Stomach (tissue), 9 donors: ENCODE measurements around the gene ANAPC10. TPM values are rescaled to one million over a fixed set of nuclear protein-coding genes. Genes with fewer than 3 reads are reported as not detected.

Experiments used
- DNase-seq, 2 donors: peaks; one replicate each; pipeline versions ENCODE4 v3.0.0 to v3.0.0-alpha.2; 2013 to 2019
- H3K27ac ChIP-seq, 5 donors: fragments of 200-600 bp in 4 of 5; sonication (generic) in 4 of 5; one replicate each; pipeline ENCODE4 v1.5.1; 2013 to 2019; ENCODE audit warnings: mild to moderate bottlenecking in 1 of 5, moderate library complexity in 1 of 5
- H3K27me3 ChIP-seq, 3 donors: fragments of 200-600 bp; sonication (generic); one replicate each; pipeline ENCODE4 v1.5.1; 2017 to 2019; ENCODE audit warnings: mixed run types in 1 of 3
- H3K36me3 ChIP-seq, 4 donors: fragments of 200-600 bp; sonication (generic); 1 replicate in 3 of 4; 2 replicates in 1 of 4; pipeline ENCODE4 v1.5.1; 2016 to 2019
- H3K4me1 ChIP-seq, 4 donors: fragments of 200-600 bp; sonication (generic); one replicate each; pipeline ENCODE4 v1.5.1; 2016 to 2019
- H3K4me3 ChIP-seq, 4 donors: fragments of 200-600 bp; sonication (generic) in 3 of 4; one replicate each; pipeline ENCODE4 v1.5.1; 2016 to 2019; ENCODE audit warnings: mild to moderate bottlenecking in 1 of 4
- H3K9me3 ChIP-seq, 4 donors: fragments of 200-600 bp; sonication (generic); one replicate each; pipeline ENCODE4 v1.5.1; 2016 to 2019
- CTCF ChIP-seq, 7 experiments: fragments of 450-650 bp in 4 of 7; fragments of 200-600 bp in 3 of 7; sonication (generic) in 3 of 7; IDR thresholded peaks; one replicate each; pipeline ENCODE4 v1.5.1; 2016 to 2019; ENCODE audit warnings: antibody characterized with exemption in 7 of 7, control low read depth in 2 of 7, mild to moderate bottlenecking in 1 of 7
- EP300 ChIP-seq: sonication (generic); formaldehyde crosslinking; IDR thresholded peaks from one replicate; pipeline ENCODE4 v1.6.1; 2017; ENCODE audit warnings: antibody characterized with exemption
- POLR2A ChIP-seq, 4 donors: fragments of 450-650 bp; IDR thresholded peaks; one replicate each; pipeline ENCODE4 v1.6.1; 2016; ENCODE audit warnings: antibody characterized with exemption in 4 of 4, control low read depth in 2 of 4, mild to moderate bottlenecking in 1 of 4, moderate library complexity in 1 of 4
- POLR2AphosphoS5 ChIP-seq, 3 donors: sonication (generic); formaldehyde crosslinking; IDR thresholded peaks; one replicate each; pipeline ENCODE4 v1.6.1; 2016; ENCODE audit warnings: antibody characterized with exemption in 3 of 3
- WGBS, 5 donors: extraction: QIAGEN DNeasy Blood & Tissue Kit in 3 of 5; methylation state at CpG; one replicate each; pipeline versions ENCODE4 v1.1.5 to v1.1.7; 2013 to 2018; 5-methylcytosine and 5-hydroxymethylcytosine counted together
- intact Hi-C: fragments of 100-400 bp; cut with DNase I; formaldehyde crosslinking; loops from one replicate; pipeline ENCODE4 v1.15.1; 2023; ENCODE audit warnings: low total_unique reads
- polyA plus RNA-seq, 3 donors: library from polyadenylated mRNA; stranded (reverse); fragments of 200-250 nt; gene quantifications; one replicate each; pipeline ENCODE4 v1.2.3, GENCODE V29; 2013
- total RNA-seq, 5 donors: library from RNA; depleted of rRNA; stranded (reverse); fragments of >200 nt; gene quantifications; one replicate each; pipeline versions ENCODE4 v1.1.0 to v1.2.3, GENCODE V29; 2014 to 2016
- donor health status: healthy with polysubstance abuse.
- donor health status: Bipolar disorder and iron deficiency.
- donor health status: healthy.

The ANAPC10 gene
- total and polyA plus RNA-seq, 8 donors: 2.6 to 42.0 (median 14.0) TPM

- 0 to 1% (median 0%) methylated on average over 9 of the region's 9 CpGs for WGBS, 5 donors
- Histone ChIP-seq H3K4me1 (peaks cover 22 to 68% (median 44%) of the 10 kb centered on the region in 4 donors), H3K9me3 (peaks cover 0 to 6% (median 3%) of the 10 kb centered on the region in 4 donors), H3K36me3 (peaks cover 6 to 23% (median 20%) of the 10 kb centered on the region in 4 donors), H3K27me3 (no peaks in the 10 kb centered on the region), H3K4me3 (peak overlapping the region; percentile 61 to 90 (median 74)), H3K27ac (peak overlapping the region; percentile 87 to 92 (median 91))
- peak in 1 of 2 donors; percentile 79 for DNase-seq
- intact Hi-C loops: no loop called here
- TF ChIP-seq CTCF (IDR thresholded peaks at IDR 0.05) (no peak), POLR2A (IDR thresholded peaks at IDR 0.05) (no peak), POLR2AphosphoS5 (IDR thresholded peaks at IDR 0.05) (peak in 1 of 3 donors; percentile 2), EP300 (no peak)
Measured at GRCh38 chr4:145098675-145099037, 660 bp upstream of the ANAPC10 start.

GRCh38 chr4:145097331-145097820 lies 620 bp downstream of the ANAPC10 start:
- intact Hi-C loops: no loop called here
- no peak for TF ChIP-seq CTCF (IDR thresholded peaks at IDR 0.05)
- TF ChIP-seq POLR2AphosphoS5 (IDR thresholded peaks at IDR 0.05): no peak
- no peak for TF ChIP-seq POLR2A (IDR thresholded peaks at IDR 0.05)
- TF ChIP-seq EP300: no peak
- 4 to 8% (median 7%) methylated on average over 10 of the region's 10 CpGs for WGBS, 5 donors

DNA sequence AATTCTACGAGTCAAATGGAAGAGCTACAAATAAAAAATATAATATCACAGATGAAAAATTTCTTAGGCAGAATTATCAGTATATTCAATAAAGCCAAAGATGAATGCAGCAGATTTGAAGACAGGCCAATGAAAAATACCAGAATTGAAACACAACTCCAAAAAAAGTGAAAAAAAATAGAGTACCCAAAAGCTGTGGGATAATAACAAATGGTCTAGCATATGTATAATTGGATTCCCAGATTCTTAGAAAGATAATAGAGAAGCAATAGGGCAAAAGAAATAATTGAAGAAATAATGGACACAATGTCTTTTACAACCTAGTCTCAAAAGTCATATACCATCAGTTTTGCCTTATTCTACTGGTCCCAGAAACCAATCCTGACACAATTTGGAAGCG lies 4.4 kb downstream of the ANAPC10 start:
- no peak for TF ChIP-seq EP300
- TF ChIP-seq POLR2A (IDR thresholded peaks at IDR 0.05): no peak
- TF ChIP-seq CTCF (IDR thresholded peaks at IDR 0.05): no peak
- TF ChIP-seq POLR2AphosphoS5 (IDR thresholded peaks at IDR 0.05): no peak
- Histone ChIP-seq H3K27ac (no peak overlapping the region), H3K9me3 (peaks cover 0 to 9% (median 4%) of the 10 kb centered on the region in 4 donors), H3K4me3 (no peak overlapping the region), H3K27me3 (no peaks in the 10 kb centered on the region), H3K36me3 (peaks cover 22 to 65% (median 61%) of the 10 kb centered on the region in 4 donors), H3K4me1 (peaks cover 8 to 21% (median 16%) of the 10 kb centered on the region in 4 donors)
- 96 to 100% (median 98%) methylated on average over 2 of the region's 2 CpGs for WGBS, 5 donors
- no peak for DNase-seq
- intact Hi-C loops: no loop called here

More at GRCh38 chr4:145097331-145097820, 620 bp downstream of the ANAPC10 start:
- no peak for DNase-seq
- Histone ChIP-seq H3K4me3 (peak overlapping the region; percentile 61 to 90 (median 74)), H3K4me1 (peaks cover 22 to 55% (median 40%) of the 10 kb centered on the region in 4 donors), H3K27ac (peak overlapping the region; percentile 87 to 92 (median 91)), H3K36me3 (peaks cover 6 to 36% (median 32%) of the 10 kb centered on the region in 4 donors), H3K27me3 (no peaks in the 10 kb centered on the region), H3K9me3 (peaks cover 0 to 9% (median 4%) of the 10 kb centered on the region in 4 donors)

- 89 to 98% (median 97%) methylated on average over 1 of the region's 1 CpG for WGBS, 5 donors
Measured at GRCh38 chr4:145090380-145090779, 7.6 kb downstream of the ANAPC10 start.

More at GRCh38 chr4:145090380-145090779, 7.6 kb downstream of the ANAPC10 start:
- H3K4me1 ChIP-seq: no peaks in the 10 kb centered on the region
- intact Hi-C loops: no loop called here
- no peak overlapping the region for H3K27ac ChIP-seq
- TF ChIP-seq EP300 (no peak), CTCF (IDR thresholded peaks at IDR 0.05) (no peak)
- peaks cover 0 to 9% (median 4%) of the 10 kb centered on the region in 4 donors for H3K9me3 ChIP-seq
- H3K4me3 ChIP-seq: no peak overlapping the region
- H3K36me3 ChIP-seq: peaks cover 26 to 89% (median 83%) of the 10 kb centered on the region in 4 donors
- no peak for DNase-seq
- no peaks in the 10 kb centered on the region for H3K27me3 ChIP-seq
